NCI-H1105 (cell line): ENCODE measurements around the gene ZNF488.

Source experiments
- DNase-seq: peaks from one replicate; lab custom pipeline; 2025; lab: John Stamatoyannopoulos, UW

Gene ZNF488

GRCh38 chr10:47381427-47382379, 2.4 kb downstream of the ZNF488 start:
- no peak for DNase-seq

- DNase-seq = no peak
Measured at GRCh38 chr10:47381103-47381395, 3.0 kb downstream of the ZNF488 start.

- DNase-seq = no peak
Measured at GRCh38 chr10:47380341-47381102, 3.6 kb downstream of the ZNF488 start.

- no peak for DNase-seq
Measured at GRCh38 chr10:47379901-47380300, 4.2 kb downstream of the ZNF488 start.

- DNase-seq = no peak
Measured at GRCh38 chr10:47379445-47379785, 4.7 kb downstream of the ZNF488 start.

- no peak for DNase-seq
Measured at GRCh38 chr10:47378606-47379444, 5.3 kb downstream of the ZNF488 start.

- no peak for DNase-seq
Measured at GRCh38 chr10:47378183-47378510, 5.9 kb downstream of the ZNF488 start.

- DNase-seq = no peak
Measured at GRCh38 chr10:47376522-47377220, 7.4 kb downstream of the ZNF488 start.

GRCh38 chr10:47374611-47375536, 9.2 kb downstream of the ZNF488 start:
- DNase-seq = no peak

- no peak for DNase-seq
Measured at GRCh38 chr10:47372726-47373125, 11.4 kb downstream of the ZNF488 start.

GRCh38 chr10:47371629-47372485, 12.2 kb downstream of the ZNF488 start:
- no peak for DNase-seq

- no peak for DNase-seq
Measured at GRCh38 chr10:47370878-47371277, 13.2 kb downstream of the ZNF488 start.

- no peak for DNase-seq
Measured at GRCh38 chr10:47370015-47370767, 13.9 kb downstream of the ZNF488 start.

GRCh38 chr10:47369251-47369894, 14.7 kb downstream of the ZNF488 start:
- DNase-seq = no peak

GRCh38 chr10:47368431-47369180, 15.5 kb downstream of the ZNF488 start:
- DNase-seq = no peak

- DNase-seq = no peak
Measured at GRCh38 chr10:47367646-47368045, 16.4 kb downstream of the ZNF488 start.

- no peak for DNase-seq
Measured at GRCh38 chr10:47366731-47367460, 17.2 kb downstream of the ZNF488 start.
